Tibial artery (tissue), 4 donors: ENCODE data around the gene DZANK1.

ENCODE experiments used
- DNase-seq, 2 donors: peaks; one replicate each; pipeline ENCODE4 v3.0.0-alpha.2; 2019
- H3K27ac ChIP-seq, 2 donors: fragments of 200-600 bp; sonication (generic) in 1 of 2; 1 replicate in 1 of 2; 2 replicates in 1 of 2; pipeline ENCODE4 v1.5.1; 2018 to 2019; ENCODE audit warnings: mild to moderate bottlenecking in 1 of 2
- H3K27me3 ChIP-seq, 2 donors: fragments of 200-600 bp; sonication (generic) in 1 of 2; one replicate each; pipeline versions ENCODE4 v1.5.1 to v1.6.0; 2016 to 2019
- H3K36me3 ChIP-seq, 3 donors: fragments of 200-600 bp; sonication (generic) in 2 of 3; one replicate each; pipeline ENCODE4 v1.5.1; 2016 to 2019; ENCODE audit warnings: mild to moderate bottlenecking in 2 of 3
- H3K4me1 ChIP-seq, 4 donors: fragments of 200-600 bp; sonication (generic) in 2 of 4; 1 replicate in 3 of 4; 2 replicates in 1 of 4; pipeline ENCODE4 v1.5.1; 2016 to 2019
- H3K4me3 ChIP-seq, 2 donors: fragments of 200-600 bp; sonication (generic) in 1 of 2; 1 replicate in 1 of 2; 2 replicates in 1 of 2; pipeline ENCODE4 v1.5.1; 2018 to 2019; ENCODE audit warnings: mild to moderate bottlenecking in 2 of 2
- H3K9me3 ChIP-seq, 3 donors: fragments of 200-600 bp; sonication (generic) in 1 of 3; one replicate each; pipeline ENCODE4 v1.5.1; 2016 to 2019
- intact Hi-C: fragments of 100-400 bp; cut with DNase I; formaldehyde crosslinking; loops from one replicate; pipeline ENCODE4 v1.15.0; 2023; ENCODE audit warnings: low total_unique reads
- TF ChIP-seq, protein P1 (sequence below), 2 experiments: fragments of 200-600 bp in 1 of 2; fragments of 450-650 bp in 1 of 2; IDR thresholded peaks; one replicate each; pipeline ENCODE4 v1.5.1; 2017 to 2019; ENCODE audit warnings: antibody characterized with exemption in 2 of 2, mild to moderate bottlenecking in 1 of 2, moderate library complexity in 1 of 2

DZANK1 gene

DNA sequence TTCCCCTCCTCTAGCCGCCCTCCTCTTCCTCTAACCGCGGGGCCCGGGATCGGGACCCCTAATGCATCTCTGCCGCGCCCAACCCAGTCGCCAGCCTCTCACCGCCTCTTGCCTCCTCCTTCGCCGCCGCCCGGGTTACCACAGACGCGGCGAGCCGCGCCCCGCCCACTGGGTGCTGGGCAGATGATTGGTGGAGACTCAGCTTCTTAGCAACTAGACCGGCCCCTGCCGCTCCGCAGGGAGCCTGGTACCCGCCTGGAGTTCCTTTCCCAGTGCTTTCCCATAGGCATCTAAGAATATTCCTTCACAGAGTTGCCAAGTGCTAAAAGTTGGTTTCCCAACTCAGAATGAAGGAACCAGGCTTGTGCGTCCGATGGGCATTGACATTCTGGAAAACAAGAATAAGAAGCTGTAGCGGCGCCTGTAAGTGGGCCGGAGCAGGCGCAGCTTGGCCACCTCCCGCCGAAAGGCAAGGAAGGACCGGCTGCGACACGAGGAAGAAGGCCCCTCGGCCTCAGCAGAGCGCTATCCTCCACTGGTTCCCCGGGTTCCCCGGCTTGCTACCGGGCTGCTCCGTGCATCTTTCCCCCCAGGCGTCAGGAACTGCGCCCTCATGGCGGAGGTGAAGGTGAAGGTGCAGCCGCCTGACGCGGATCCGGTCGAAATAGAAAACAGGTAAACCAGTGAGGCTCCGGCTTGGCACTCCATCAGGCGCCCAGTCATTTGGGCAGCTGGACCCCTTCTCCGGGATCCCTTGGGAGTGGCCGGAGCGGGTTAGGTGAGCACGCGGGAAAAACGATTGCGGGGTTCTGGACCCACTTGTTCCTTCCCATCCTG, at the start of gene DZANK1, which contains the start of gene POLR3F:
TSS of gene DZANK1 (minus strand) at position 137 of the 837 bp plus-strand sequence. CDS start 1,672 bp downstream, outside the sequence.
TSS of gene POLR3F (plus strand) at position 497 of the 837 bp plus-strand sequence. CDS start at position 614, 117 bp downstream.
- intact Hi-C loops = loop anchor here (5.0 kb wide), 1 partner anchor 40 kb away; the partner anchor contains the start of gene SEC23B
- H3K36me3 ChIP-seq = peaks cover 0 to 22% (median 10%) of the 10 kb centered on the region in 3 donors
- H3K4me1 ChIP-seq = peaks cover 0 to 20% (median 14%) of the 10 kb centered on the region in 4 donors
- peaks cover 0 to 5% of the 10 kb centered on the region in 2 donors for H3K27me3 ChIP-seq
- TF ChIP-seq, protein P1, sequence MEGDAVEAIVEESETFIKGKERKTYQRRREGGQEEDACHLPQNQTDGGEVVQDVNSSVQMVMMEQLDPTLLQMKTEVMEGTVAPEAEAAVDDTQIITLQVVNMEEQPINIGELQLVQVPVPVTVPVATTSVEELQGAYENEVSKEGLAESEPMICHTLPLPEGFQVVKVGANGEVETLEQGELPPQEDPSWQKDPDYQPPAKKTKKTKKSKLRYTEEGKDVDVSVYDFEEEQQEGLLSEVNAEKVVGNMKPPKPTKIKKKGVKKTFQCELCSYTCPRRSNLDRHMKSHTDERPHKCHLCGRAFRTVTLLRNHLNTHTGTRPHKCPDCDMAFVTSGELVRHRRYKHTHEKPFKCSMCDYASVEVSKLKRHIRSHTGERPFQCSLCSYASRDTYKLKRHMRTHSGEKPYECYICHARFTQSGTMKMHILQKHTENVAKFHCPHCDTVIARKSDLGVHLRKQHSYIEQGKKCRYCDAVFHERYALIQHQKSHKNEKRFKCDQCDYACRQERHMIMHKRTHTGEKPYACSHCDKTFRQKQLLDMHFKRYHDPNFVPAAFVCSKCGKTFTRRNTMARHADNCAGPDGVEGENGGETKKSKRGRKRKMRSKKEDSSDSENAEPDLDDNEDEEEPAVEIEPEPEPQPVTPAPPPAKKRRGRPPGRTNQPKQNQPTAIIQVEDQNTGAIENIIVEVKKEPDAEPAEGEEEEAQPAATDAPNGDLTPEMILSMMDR (IDR thresholded peaks at IDR 0.05) = no peak
- H3K4me3 ChIP-seq = peak within 1 kb of the TSS; percentile 71 to 77
- H3K9me3 ChIP-seq = no peaks in the 10 kb centered on the region
- DNase-seq = peak; percentile 97
- peak within 1 kb of the TSS; percentile 73 to 79 for H3K27ac ChIP-seq

DNA sequence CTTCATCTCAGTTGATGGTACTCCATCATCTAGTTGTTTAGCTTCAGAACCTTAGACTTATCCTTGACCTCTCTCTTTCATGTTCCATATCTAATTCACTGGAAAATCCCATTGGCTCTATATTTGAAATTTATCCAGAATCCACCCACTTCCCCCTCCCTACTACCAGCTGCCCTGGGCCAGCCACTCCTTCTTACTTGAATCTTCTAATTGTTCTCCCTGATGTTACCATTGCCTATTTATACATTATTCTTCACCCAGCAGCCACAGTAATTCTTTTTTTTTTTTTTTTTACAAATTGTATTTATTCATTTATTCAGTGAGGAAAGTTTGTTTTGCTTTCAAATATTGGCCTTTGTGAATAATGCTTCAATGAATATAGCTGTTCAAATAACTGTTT, 49.1 kb upstream of the DZANK1 start:
- H3K9me3 ChIP-seq = no peaks in the 10 kb centered on the region
- H3K36me3 ChIP-seq = peaks cover 23 to 58% (median 41%) of the 10 kb centered on the region in 3 donors
- H3K4me1 ChIP-seq = no peaks in the 10 kb centered on the region
- intact Hi-C loops = no loop called here
- no peaks in the 10 kb centered on the region for H3K27me3 ChIP-seq
- TF ChIP-seq, protein P1 (IDR thresholded peaks at IDR 0.05) = no peak
- H3K4me3 ChIP-seq = no peak overlapping the region
- H3K27ac ChIP-seq = no peak overlapping the region
- DNase-seq = no peak

DNA sequence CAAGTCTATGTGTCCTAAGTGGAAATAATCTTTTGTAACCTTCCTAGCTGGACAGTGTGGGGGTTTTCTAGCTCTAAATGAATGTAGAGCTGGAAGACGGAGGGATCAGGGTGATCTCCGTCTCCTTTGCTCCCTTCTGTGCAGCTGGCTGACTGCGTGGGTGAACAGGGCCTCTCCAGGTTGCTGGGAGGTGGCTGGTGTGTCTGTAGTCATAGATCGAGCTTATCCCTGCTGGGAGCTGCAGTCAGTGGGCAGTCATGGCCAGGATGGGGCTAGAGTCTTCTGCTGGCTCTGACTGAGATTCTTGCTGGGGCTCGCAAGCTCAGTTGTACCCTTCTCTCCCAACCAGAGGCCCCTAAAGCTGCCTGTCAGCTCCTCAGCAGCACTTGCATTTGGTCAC, 47.3 kb upstream of the DZANK1 start:
- Histone ChIP-seq H3K4me1 (peaks cover 0 to 2% (median 0%) of the 10 kb centered on the region in 4 donors), H3K27me3 (no peaks in the 10 kb centered on the region), H3K27ac (no peak overlapping the region), H3K4me3 (no peak overlapping the region), H3K36me3 (peaks cover 23 to 58% (median 41%) of the 10 kb centered on the region in 3 donors), H3K9me3 (no peaks in the 10 kb centered on the region)
- no peak for DNase-seq
- TF ChIP-seq, protein P1 (IDR thresholded peaks at IDR 0.05) = no peak
- intact Hi-C loops = no loop called here

DNA sequence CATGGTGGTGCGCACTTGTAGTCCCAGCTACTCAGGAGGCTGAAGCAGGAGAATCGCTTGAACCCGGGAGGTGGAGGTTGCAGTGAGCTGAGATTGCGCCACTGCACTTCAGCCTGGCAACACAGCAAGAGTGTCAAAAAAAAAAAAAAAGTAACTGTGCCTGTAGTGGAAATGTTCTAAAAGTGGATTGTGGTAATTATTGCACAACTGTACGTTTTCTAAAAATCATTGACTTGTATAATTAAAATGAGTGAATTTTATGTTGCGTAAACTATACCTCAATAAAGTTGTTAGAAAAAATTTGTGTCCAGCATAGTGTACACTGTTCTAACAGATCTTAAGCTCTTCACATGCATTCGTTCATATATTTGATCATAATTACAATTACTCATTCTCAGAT, 46.4 kb upstream of the DZANK1 start:
- peaks cover 23 to 58% (median 41%) of the 10 kb centered on the region in 3 donors for H3K36me3 ChIP-seq
- no peak overlapping the region for H3K27ac ChIP-seq
- TF ChIP-seq, protein P1 (IDR thresholded peaks at IDR 0.05) = no peak
- no peaks in the 10 kb centered on the region for H3K27me3 ChIP-seq
- intact Hi-C loops = no loop called here
- no peak overlapping the region for H3K4me3 ChIP-seq
- no peak for DNase-seq
- no peaks in the 10 kb centered on the region for H3K9me3 ChIP-seq
- peaks cover 0 to 11% (median 7%) of the 10 kb centered on the region in 4 donors for H3K4me1 ChIP-seq

DNA sequence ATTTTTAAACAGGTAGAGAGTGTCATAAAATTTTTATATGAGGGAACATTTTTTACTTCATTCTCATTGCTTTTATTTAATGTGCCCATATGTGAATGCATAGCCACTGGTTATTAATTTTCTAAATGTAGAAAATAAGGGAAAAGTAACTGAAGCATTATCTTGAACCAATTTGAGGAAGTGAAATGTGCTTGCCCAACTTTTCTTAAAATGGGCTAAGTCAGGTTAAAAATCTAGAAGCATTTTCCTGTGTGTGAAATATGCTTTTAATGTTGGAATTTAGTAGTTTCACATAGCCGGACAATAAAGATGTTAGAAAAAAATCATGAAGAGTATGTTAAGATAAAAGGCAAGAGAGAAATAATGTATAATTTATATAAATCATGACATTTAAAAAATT, 44.7 kb upstream of the DZANK1 start:
- Histone ChIP-seq H3K27me3 (no peaks in the 10 kb centered on the region), H3K9me3 (no peaks in the 10 kb centered on the region), H3K4me3 (no peak overlapping the region), H3K27ac (no peak overlapping the region), H3K4me1 (peaks cover 0 to 16% (median 10%) of the 10 kb centered on the region in 4 donors), H3K36me3 (peaks cover 23 to 45% (median 35%) of the 10 kb centered on the region in 3 donors)
- intact Hi-C loops = no loop called here
- DNase-seq = no peak
- TF ChIP-seq, protein P1 (IDR thresholded peaks at IDR 0.05) = no peak
